H1 (cell line): Measurements from ENCODE around the gene KCTD15. TPM values are rescaled to one million over a fixed set of nuclear protein-coding genes. Genes with fewer than 3 reads are reported as not detected.

Experiments
- CTCF ChIA-PET: fragments of 300-600 bp; sonication (Branson Sonifier 250); formaldehyde crosslinking; loops from one replicate; lab custom pipeline; 2021; ENCODE audit not compliant: partially characterized antibody; lab: Charles Lee
- POLR2A ChIA-PET: fragments of 300-600 bp; sonication (Branson Sonifier 250); formaldehyde crosslinking; loops from one replicate; lab custom pipeline; 2021; ENCODE audit warnings: inconsistent platforms; ENCODE audit not compliant: partially characterized antibody; lab: Charles Lee
- DNase-seq, 2 experiments: peaks; one replicate each; pipeline versions ENCODE4 v3.0.0 to v3.0.0-alpha.2; 2010 to 2022; ENCODE audit warnings: low spot score in 2 of 2, low read depth in 1 of 2, mixed read lengths in 1 of 2
- FAIRE-seq: peaks from 2 replicates; lab custom pipeline; 2011; peaks lifted over from hg19 to GRCh38; lab: Jason Lieb, UNC
- H2AFZ ChIP-seq: 2 replicates; pipeline ENCODE4 v1.8.1; 2012; ENCODE audit warnings: low read length, inconsistent platforms
- H2AK5ac ChIP-seq: 2 replicates; pipeline ENCODE4 v1.6.1; 2013; ENCODE audit warnings: low read depth, low read length
- H2BK120ac ChIP-seq: replicated peaks from 2 replicates; pipeline ENCODE3; 2013; ENCODE audit warnings: low read depth, low read length, inconsistent platforms
- H2BK12ac ChIP-seq: 2 replicates; pipeline ENCODE4 v1.6.1; 2013; ENCODE audit warnings: low read depth, low read length
- H2BK15ac ChIP-seq: 2 replicates; pipeline ENCODE4 v1.6.1; 2013; ENCODE audit warnings: low read length
- H2BK20ac ChIP-seq: 2 replicates; pipeline ENCODE4 v1.6.1; 2013; ENCODE audit warnings: low read length
- H2BK5ac ChIP-seq: 2 replicates; pipeline ENCODE4 v1.6.1; 2013; ENCODE audit warnings: low read depth, low read length
- H3K14ac ChIP-seq: 2 replicates; pipeline ENCODE4 v1.6.1; 2013; ENCODE audit warnings: inconsistent platforms; ENCODE audit not compliant: insufficient read length
- H3K18ac ChIP-seq: 2 replicates; pipeline ENCODE4 v1.6.1; 2013; ENCODE audit warnings: low read length; ENCODE audit errors: extremely low read depth
- H3K23ac ChIP-seq: 2 replicates; pipeline ENCODE4 v1.6.1; 2013; ENCODE audit warnings: inconsistent platforms; ENCODE audit not compliant: insufficient read length
- H3K23me2 ChIP-seq: 2 replicates; pipeline ENCODE4 v1.6.1; 2013; ENCODE audit warnings: low read depth, low read length
- H3K27ac ChIP-seq: 2 replicates; pipeline ENCODE4 v1.6.1; 2011; ENCODE audit warnings: low read depth, low read length, inconsistent platforms
- H3K27me3 ChIP-seq, 4 experiments: replicated peaks in 1 of 4; 1 replicate in 1 of 4; 2 replicates in 3 of 4; pipeline versions ENCODE4 v1.6.1 to v1.8.1; 2011 to 2013; ENCODE audit warnings: low read length in 3 of 4, mild to moderate bottlenecking in 3 of 4, inconsistent platforms in 2 of 4, mixed read lengths in 2 of 4, moderate library complexity in 1 of 4; ENCODE audit not compliant: control insufficient read depth in 3 of 4, insufficient read depth in 3 of 4; ENCODE audit errors: extremely low read depth in 1 of 4
- H3K36me3 ChIP-seq, 4 experiments: 2 replicates each; pipeline versions ENCODE4 v1.6.1 to v1.8.1; 2011 to 2013; ENCODE audit warnings: mild to moderate bottlenecking in 4 of 4, low read length in 3 of 4, moderate library complexity in 2 of 4, control low read depth in 1 of 4, inconsistent platforms in 1 of 4; ENCODE audit not compliant: insufficient read depth in 4 of 4, control insufficient read depth in 2 of 4
- H3K4ac ChIP-seq: replicated peaks from 2 replicates; pipeline ENCODE3; 2013; ENCODE audit warnings: low read length, low read depth, mixed read lengths, inconsistent platforms; ENCODE audit not compliant: insufficient read length
- H3K4me1 ChIP-seq, 4 experiments: replicated peaks in 1 of 4; 1 replicate in 1 of 4; 2 replicates in 3 of 4; pipeline versions ENCODE4 v1.6.1 to v1.8.1; 2011 to 2013; ENCODE audit warnings: low read length in 3 of 4, inconsistent platforms in 2 of 4, mixed read lengths in 1 of 4; ENCODE audit not compliant: insufficient read depth in 4 of 4, control insufficient read depth in 3 of 4
- H3K4me2 ChIP-seq, 2 experiments: 2 replicates each; pipeline versions ENCODE4 v1.6.1 to v1.8.1; 2011 to 2013; ENCODE audit warnings: low read depth in 2 of 2, low read length in 2 of 2, control low read depth in 1 of 2, inconsistent platforms in 1 of 2, mild to moderate bottlenecking in 1 of 2; ENCODE audit not compliant: insufficient read depth in 1 of 2
- H3K4me3 ChIP-seq, 4 experiments: fragments of 200-600, 300-600 bp in 1 of 4; sonication (generic), shearing (Covaris generic), sonication (Bioruptor Twin) in 1 of 4; 2 replicates each; pipeline versions ENCODE4 v1.5.1 to v1.8.1; 2011 to 2016; ENCODE audit warnings: low read length in 4 of 4, low read depth in 3 of 4, control low read depth in 2 of 4, inconsistent platforms in 2 of 4, mild to moderate bottlenecking in 2 of 4, mixed read lengths in 1 of 4, moderate library complexity in 1 of 4; ENCODE audit not compliant: insufficient read depth in 2 of 4; ENCODE audit errors: extremely low read depth in 1 of 4
- H3K56ac ChIP-seq: replicated peaks from 2 replicates; pipeline ENCODE3; 2013; ENCODE audit warnings: low read depth, mild to moderate bottlenecking, mixed read lengths, low read length, inconsistent platforms; ENCODE audit not compliant: insufficient read length
- H3K79me1 ChIP-seq: 2 replicates; pipeline ENCODE4 v1.6.1; 2013; ENCODE audit warnings: low read depth, low read length, control low read depth
- H3K79me2 ChIP-seq, 2 experiments: 2 replicates each; pipeline versions ENCODE4 v1.6.1 to v1.8.1; 2012 to 2013; ENCODE audit warnings: low read length in 2 of 2, mild to moderate bottlenecking in 2 of 2, inconsistent platforms in 1 of 2; ENCODE audit not compliant: insufficient read depth in 2 of 2, control insufficient read depth in 1 of 2
- H3K9ac ChIP-seq, 4 experiments: replicated peaks in 1 of 4; 1 replicate in 1 of 4; 2 replicates in 3 of 4; pipeline versions ENCODE4 v1.6.1 to v1.8.1; 2011 to 2013; ENCODE audit warnings: low read depth in 3 of 4, low read length in 3 of 4, control low read depth in 2 of 4, mild to moderate bottlenecking in 2 of 4, moderate library complexity in 2 of 4, inconsistent platforms in 1 of 4; ENCODE audit errors: extremely low read depth in 1 of 4
- H3K9me3 ChIP-seq, 2 experiments: 2 replicates each; pipeline versions ENCODE4 v1.6.1 to v1.8.1; 2012 to 2013; ENCODE audit warnings: mild to moderate bottlenecking in 2 of 2, moderate library complexity in 2 of 2, control low read depth in 1 of 2, inconsistent platforms in 1 of 2, low read depth in 1 of 2, low read length in 1 of 2, mixed read lengths in 1 of 2; ENCODE audit not compliant: insufficient read depth in 2 of 2
- H4K20me1 ChIP-seq, 2 experiments: replicated peaks in 1 of 2; 2 replicates each; pipeline versions ENCODE3 to v1.8.1; 2011 to 2013; ENCODE audit warnings: inconsistent platforms in 2 of 2, low read length in 2 of 2, mild to moderate bottlenecking in 1 of 2; ENCODE audit not compliant: insufficient read depth in 2 of 2, control insufficient read depth in 1 of 2
- H4K5ac ChIP-seq: 2 replicates; pipeline ENCODE4 v1.6.1; 2013; ENCODE audit warnings: low read length, low read depth, mixed read lengths, inconsistent platforms; ENCODE audit not compliant: insufficient read length
- H4K8ac ChIP-seq: 2 replicates; pipeline ENCODE4 v1.8.0; 2013; ENCODE audit warnings: mild to moderate bottlenecking, moderate library complexity, low read length, inconsistent platforms; ENCODE audit not compliant: insufficient read depth; ENCODE audit errors: extremely low read depth
- H4K91ac ChIP-seq: replicated peaks from 2 replicates; pipeline ENCODE3; 2013; ENCODE audit warnings: low read length, mixed read lengths, inconsistent platforms; ENCODE audit not compliant: insufficient read length
- ASH2L ChIP-seq: fragments of 200-600, 300-600 bp; sonication (generic); IDR thresholded peaks from one replicate; pipeline ENCODE4 v1.7.1; 2017; ENCODE audit warnings: low read length
- CEBPB ChIP-seq: IDR thresholded peaks from 2 replicates; pipeline ENCODE4 v1.6.1; 2012; ENCODE audit warnings: low read depth, low read length
- CREB1 ChIP-seq: IDR thresholded peaks from 2 replicates; pipeline ENCODE4 v1.6.1; 2012; ENCODE audit warnings: inconsistent platforms
- E2F6 ChIP-seq: IDR thresholded peaks from 2 replicates; pipeline ENCODE4 v1.6.1; 2012; ENCODE audit warnings: inconsistent platforms
- KDM4A ChIP-seq: IDR thresholded peaks from one replicate; pipeline ENCODE4 v1.7.1; 2012; ENCODE audit warnings: low read depth, mild to moderate bottlenecking, moderate library complexity, low read length, inconsistent platforms; ENCODE audit not compliant: severe bottlenecking
- SAP30 ChIP-seq: fragments of 300-600 bp; sonication (generic); IDR thresholded peaks from 2 replicates; pipeline ENCODE4 v1.7.1; 2012; ENCODE audit warnings: low read length, moderate library complexity, mild to moderate bottlenecking, inconsistent platforms; ENCODE audit not compliant: insufficient read depth, insufficient replicate concordance
- WGBS, 2 experiments: shearing (Covaris generic) in 1 of 2; methylation state at CpG; one replicate each; pipeline versions ENCODE4 v1.1.6 to v1.1.7; 2013 to 2015; ENCODE audit warnings: low lambda C conversion rate in 2 of 2, mixed read lengths in 2 of 2, inconsistent platforms in 1 of 2, low coverage in 1 of 2, missing lambda C conversion rate in 1 of 2; ENCODE audit not compliant: insufficient replicate concordance in 2 of 2, insufficient coverage in 1 of 2, insufficient read length in 1 of 2; ENCODE audit errors: extremely low coverage in 1 of 2, missing lambda C conversion rate in 1 of 2; 5-methylcytosine and 5-hydroxymethylcytosine counted together
- polyA plus RNA-seq, 7 experiments: library from polyadenylated mRNA; depleted of rRNA in 3 of 7; stranded (reverse) in 5 of 7; unstranded in 2 of 7; fragments of >200 nt in 5 of 7; fragments of 200-250 nt in 2 of 7; gene quantifications; 1 replicate in 5 of 7; 2 replicates in 1 of 7; 4 replicates in 1 of 7; pipeline versions ENCODE4 v1.2.1 to v1.2.3, GENCODE V29; 2011 to 2013; ENCODE audit warnings: missing spikeins in 2 of 7, mixed read lengths in 2 of 7
- total RNA-seq: library from RNA; stranded (reverse); fragmentation: NEBNext Ultra II Directional; extraction: Animal tissue kit (Norgen Biotek cat#: 25700); gene quantifications from 2 replicates; pipeline ENCODE4 v1.2.1, GENCODE V29; 2021

Gene KCTD15
- total and polyA plus RNA-seq, 2 of the 8 experiments (the other 6 are each of a cell fraction or from before 2014, with no cell fraction given), result 25.1 to 27.0 TPM

- Histone ChIP-seq H3K9me3 (no peaks in the 10 kb centered on the region), H3K4me1 (0 out of 7 replicates have a peak, but pooled peaks cover 0 to under 1% (median 0%) of the 10 kb centered on the region in 4 experiments), H4K8ac (no peak overlapping the region), H3K79me1 (peaks cover 3% of the 10 kb centered on the region; the same call in 1 of the 2 replicates), H2AFZ (no peak overlapping the region), H3K56ac (no peak overlapping the region), H3K14ac (no peak overlapping the region), H2BK20ac (no peak overlapping the region), H4K91ac (no peak overlapping the region), H4K20me1 (peaks cover 15% of the 10 kb centered on the region in 2 experiments), H3K9ac (no peak overlapping the region), H3K79me2 (peaks cover 0 to 10% of the 10 kb centered on the region in 2 experiments; a peak in 1 of 4 replicates), H3K4me2 (no peak overlapping the region), H3K4ac (no peak overlapping the region), H3K4me3 (no peak overlapping the region), H3K36me3 (peaks cover 5 to 28% (median 18%) of the 10 kb centered on the region in 4 experiments; a peak in 6 of 8 replicates), H3K27ac (no peak overlapping the region), H2BK5ac (no peak overlapping the region), H2AK5ac (no peak overlapping the region), H4K5ac (no peak overlapping the region), H3K23ac (no peak overlapping the region), H2BK15ac (no peak overlapping the region), H3K23me2 (no peaks in the 10 kb centered on the region), H3K18ac (no peak overlapping the region), H2BK120ac (no peak overlapping the region), H3K27me3 (no peaks in the 10 kb centered on the region), H2BK12ac (no peak overlapping the region)
- CTCF ChIA-PET, result interaction anchor here (1.1 to 1.9 kb wide), 3 partner anchors 10 to 27 kb away, joined by 3 to 7 read pairs (median 6); no protein-coding TSS in a partner anchor
- FAIRE-seq, result no peak
- DNase-seq, result no peak
- TF ChIP-seq CREB1 (no peak), SAP30 (no peak), ASH2L (no peak), KDM4A (no peak), E2F6 (no peak), CEBPB (no peak)
- WGBS, 2 experiments, result 81% methylated on average over 3 of the region's 3 CpGs; no CpG with 5 or more reads in 1 of the 2 experiments
- POLR2A ChIA-PET, result interaction anchor here (0.8 to 2.0 kb wide), 3 partner anchors 8 to 14 kb away, joined by 3 to 7 read pairs (median 4); no protein-coding TSS in a partner anchor
Measured at GRCh38 chr19:33805313-33805712, 8.6 kb downstream of the KCTD15 start.
